ENCODE measurements around the gene ZNF785.
"Not testable (repeated sequence)": the region's sequence is repeated elsewhere in the genome, so short reads cannot be mapped to it uniquely, and the experiment has no call there.

Gene ZNF785

DNA sequence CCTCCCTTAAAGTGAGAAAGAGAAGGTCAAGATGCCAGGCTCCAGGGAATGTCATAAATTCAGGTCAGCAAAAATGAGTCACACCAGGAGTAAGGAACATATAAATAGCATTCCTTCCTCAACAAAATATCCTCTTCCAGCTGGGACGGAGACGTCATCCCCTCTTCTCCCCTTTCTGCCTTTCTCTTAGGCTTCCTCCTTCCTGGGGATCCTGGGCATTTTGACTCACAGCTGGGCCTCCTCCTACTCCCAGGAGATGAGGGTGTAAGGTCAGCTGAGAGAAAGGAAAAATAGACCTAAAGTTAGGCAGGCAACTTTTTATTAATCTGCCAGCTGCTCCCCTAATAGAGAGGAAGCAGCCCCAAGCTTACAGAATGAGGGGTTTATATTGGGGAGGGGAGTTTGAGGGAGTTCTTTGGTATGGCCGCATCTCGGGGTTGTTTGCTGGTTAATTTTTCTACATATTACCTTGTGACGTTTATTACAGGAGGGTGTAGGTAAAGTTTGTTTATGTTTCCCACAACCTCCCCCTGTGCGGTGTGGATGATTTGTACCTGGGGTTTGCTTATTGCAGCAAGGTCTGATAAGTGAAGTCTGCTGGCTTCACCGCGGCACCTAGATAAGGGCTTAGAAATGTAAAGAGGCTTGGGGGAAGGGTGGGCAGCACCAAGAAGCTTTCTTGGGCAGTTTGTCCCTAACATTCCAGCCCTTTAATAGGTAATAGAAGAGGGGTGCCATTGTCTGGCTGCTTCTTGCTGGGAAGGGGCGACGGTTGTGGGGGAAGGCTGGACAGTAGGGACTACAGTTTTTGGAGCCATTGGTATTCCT lies 43.8 kb downstream of the ZNF785 start:
- in situ Hi-C loops (cut with HindIII; ENCODE audit: low sequenced_read_pairs): no loop called here

DNA sequence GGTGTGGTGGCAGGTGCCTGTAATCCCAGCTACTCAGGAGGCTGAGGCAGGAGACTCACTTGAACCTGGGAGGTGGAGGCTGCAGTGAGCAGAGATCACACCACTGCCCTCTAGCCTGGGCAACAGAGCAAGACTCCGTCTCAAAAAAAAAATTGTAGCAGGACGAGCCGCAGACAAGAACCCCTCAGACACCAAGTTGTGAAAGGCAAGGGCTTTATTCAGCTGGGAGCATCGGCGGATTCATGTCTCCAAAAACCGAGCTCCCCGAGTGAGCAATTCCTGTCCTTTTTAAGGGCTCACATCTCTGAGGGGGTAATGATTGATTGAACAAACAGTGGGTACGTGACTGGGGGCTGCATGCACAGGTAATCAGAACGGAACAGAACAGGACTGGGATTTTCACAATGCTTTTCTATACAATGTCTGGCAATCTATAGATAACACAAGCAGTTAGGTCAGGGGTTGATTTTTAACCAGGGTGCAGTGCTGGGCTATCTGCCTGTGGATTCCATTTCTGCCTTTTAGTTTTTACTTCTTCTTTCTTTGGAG lies 44.5 kb downstream of the ZNF785 start:
- in situ Hi-C loops (cut with HindIII; ENCODE audit: low sequenced_read_pairs): not testable (repeated sequence)

DNA sequence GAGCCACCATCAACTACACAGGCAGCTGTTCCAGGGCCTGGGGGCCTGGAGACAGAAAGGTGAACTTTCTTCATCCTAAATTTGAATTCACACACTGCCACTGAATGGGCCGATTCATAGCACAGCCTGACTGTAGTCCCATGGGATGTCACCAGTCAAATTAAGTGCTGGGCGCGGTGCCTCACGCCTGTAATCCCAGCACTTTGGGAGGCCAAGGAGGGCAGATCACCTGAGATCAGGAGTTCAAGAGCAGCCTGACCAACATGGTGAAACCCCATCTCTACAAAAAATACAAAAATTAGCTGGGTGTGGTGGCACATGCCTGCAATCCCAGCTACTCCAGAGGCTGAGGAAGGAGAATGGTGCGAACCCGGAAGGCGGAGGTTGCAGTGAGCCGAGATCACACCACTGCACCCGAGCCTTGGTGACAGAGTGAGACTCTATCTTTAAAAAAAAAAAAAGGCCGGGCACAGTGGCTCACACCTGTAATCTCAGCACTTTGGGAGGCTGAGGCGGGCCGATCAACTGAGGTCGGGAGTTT lies 45.4 kb downstream of the ZNF785 start:
- in situ Hi-C loops (cut with HindIII; ENCODE audit: low sequenced_read_pairs): not testable (repeated sequence)

DNA sequence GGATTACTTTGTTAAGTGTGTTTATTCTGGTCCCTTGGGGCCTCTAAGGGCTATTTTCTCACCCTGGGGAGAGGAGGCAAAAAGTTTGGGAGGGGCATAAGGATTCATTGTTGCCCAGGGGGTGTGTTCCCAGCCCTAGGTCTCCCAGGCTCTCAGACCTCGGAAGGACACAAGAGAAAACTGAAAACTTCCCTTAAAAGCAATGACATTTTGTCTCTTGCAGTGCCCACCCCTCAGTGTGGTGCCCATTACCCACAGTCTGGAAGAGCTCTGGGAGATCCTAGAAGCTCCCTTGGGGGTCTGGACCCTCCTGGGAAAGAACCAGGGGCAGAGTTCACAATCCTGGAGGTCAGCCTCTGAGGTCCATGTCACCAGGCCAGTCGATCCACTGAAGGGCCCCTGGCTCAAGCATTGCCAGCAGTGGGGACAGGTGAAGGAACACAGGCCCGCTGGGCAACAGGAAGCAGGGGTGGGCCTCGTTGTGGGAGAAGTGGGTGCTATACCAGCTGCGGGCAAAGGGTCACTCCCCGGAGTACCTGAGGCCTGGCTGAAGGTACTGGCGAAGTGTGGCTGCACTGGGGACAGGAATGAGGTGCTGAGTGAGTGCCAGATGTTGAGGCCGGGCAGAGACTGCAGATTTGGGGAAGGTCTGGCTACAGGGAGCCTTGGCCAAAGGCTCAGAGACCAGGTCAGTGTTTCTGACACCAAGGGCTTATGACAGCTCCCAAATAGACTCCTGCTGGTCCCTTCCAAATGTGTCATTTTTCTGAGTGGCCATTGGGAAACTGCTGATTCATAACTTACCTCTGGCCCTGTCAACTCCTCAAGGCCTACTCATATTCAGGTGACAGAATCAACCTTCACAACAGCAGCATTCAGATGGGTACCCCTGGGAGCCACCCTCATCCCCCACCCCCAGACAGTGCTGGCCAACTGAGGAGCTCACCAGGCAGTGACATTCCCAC lies 46.2 kb downstream of the ZNF785 start:
- in situ Hi-C loops (cut with HindIII; ENCODE audit: low sequenced_read_pairs): no loop called here

DNA sequence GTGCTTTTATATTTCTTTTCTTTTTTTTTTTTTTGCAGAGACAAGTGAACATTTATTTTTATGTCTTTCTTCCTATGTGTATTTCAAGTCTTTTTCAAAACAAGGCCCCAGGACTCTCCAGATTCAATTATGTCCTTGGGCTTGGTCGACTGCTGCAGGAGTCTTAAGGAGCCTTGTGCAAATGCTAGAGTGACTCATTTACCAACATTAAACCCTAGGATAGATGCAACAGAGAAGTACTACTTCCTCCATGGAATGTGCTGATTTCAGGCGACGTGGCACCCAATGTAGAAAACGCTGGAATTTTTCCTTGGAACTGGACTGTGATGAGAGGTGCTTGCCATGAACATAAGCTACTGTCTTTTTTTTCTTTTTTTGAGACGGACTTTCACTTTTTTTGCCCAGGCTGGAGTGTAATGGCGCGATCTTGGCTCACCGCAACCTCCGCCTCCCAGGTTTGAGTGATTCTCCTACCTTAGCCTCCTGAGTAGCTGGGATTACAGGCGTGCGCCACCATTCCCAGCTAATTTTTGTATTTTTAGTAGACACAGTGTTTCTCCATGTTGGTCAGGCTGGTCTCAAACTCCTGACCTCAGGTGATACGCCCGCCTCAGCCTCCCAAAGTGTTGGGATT lies 49.0 kb downstream of the ZNF785 start:
- in situ Hi-C loops (cut with HindIII; ENCODE audit: low sequenced_read_pairs): not testable (repeated sequence)

DNA sequence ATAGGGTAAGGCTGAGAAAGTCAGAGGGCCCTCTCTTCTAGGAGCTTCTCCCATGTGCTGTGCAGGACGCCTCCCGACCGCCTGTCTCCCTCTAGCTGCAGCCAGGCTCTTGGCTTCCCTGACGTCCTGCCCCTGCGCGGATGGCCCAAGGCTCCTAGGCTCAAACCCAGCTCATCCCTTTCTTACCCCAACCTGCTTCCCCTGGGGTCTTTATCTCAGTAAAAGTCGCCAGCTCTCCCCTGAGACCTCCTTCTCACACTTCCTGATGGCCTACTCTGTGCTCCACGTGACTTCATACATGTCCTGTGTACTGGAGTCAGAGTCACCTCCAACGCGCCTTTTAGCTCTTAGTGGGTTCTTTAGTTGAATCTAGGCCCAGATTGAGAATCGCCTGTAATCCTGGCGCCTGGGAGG lies 49.7 kb downstream of the ZNF785 start:
- in situ Hi-C loops (cut with HindIII; ENCODE audit: low sequenced_read_pairs): no loop called here

DNA sequence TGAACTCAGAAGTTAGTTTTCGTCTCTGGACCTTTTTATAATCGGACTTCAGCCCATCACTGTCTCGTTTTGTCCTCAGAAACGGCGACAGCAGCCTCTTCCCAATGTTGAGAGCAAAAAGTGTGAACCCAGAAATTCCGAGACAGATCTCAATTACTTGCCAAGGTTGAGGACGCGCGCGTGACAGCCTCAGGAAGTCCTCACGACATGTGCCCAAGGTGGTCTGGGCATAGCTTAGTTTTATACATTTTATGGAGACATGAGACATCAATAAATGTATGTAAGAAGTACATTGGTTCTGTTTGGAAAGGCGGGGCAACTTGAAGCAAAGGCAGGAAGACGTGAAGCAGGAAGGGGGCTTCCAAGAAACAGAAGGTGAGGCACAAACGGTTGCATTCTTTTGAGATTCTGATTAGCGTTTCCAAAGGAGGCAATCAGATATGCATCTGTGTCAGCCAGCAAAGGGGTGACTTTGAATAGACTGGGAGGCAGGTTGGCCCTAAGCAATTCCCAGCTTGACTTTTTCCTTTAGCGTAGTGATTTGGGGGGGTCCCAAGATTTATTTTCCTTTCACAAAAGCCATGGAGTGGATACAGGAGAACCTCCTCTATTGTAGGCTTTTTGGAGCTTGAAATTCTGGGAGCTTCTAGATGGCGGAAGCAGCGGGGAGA lies 50.3 kb downstream of the ZNF785 start:
- in situ Hi-C loops (cut with HindIII; ENCODE audit: low sequenced_read_pairs): no loop called here

DNA sequence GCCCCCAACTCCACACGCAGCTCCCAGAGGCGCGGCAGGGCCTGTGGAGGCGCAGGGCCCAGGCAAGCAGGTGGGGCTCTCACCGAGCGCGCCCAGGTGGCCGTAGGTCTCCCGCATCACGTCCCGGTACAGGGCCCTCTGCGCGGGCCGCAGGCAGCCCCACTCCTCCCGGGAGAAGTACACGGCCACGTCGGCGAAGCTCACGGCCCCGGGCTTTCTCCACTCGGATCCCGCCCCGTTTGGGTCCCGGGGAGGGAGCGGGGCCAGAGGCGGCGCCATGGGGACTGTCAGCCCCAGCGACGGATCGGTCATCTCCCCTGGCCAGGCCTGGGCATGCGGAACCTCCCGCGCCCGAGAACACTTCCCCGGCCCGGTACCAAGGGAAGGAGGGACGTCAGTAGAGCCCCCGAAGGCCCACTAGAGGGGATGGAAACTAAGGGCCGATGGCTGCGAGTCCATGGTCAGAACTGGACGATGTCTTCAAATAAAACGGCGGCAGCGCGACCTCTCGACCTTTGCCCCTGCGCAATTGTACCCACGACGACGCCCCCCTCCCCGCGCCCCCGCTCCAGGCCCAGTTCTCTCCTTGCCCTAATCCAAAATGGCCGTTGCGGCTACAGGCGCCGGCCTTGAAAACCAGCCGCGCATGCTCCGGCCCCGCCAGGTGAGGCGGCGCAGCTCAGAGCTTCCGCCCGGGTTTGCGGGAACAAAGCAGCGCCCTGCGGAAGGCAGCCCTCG lies 51.0 kb downstream of the ZNF785 start, which contains the start of gene ZNF747:
Gene ZNF747 (minus strand): TSS at position 491 of the 738 bp plus-strand sequence. CDS start 179 bp downstream, at position 312.
- in situ Hi-C loops (cut with HindIII; ENCODE audit: low sequenced_read_pairs): no loop called here

DNA sequence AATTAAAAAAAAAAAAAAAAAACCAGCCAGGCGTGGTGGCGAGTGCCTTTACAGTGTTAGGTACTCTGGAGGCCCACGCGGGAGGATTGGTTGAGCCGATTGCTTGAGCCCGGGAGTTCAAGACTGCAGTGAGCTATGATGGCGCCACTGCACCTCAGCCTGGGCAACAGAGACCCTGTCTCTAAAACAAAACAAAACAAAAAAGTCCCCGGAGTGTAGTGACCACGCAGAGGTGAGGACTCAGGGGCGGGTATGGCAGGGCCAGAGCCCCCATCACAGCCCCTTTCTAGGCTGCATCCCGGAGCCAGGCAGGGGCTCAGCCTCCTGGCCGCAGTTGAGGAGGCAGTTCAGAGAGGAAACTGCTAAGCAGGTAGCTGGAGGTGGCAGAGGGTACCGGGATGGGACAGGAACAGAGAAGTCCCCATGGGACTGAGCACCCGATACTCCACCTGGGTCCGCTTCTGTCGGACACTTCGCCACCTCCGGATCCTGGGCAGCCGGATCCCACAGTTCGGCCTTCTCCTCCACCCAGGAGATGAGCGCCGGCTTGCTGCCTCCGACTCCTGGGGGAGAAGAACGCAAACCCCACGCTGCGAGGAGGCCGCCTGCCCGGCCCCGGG lies 51.6 kb downstream of the ZNF785 start:
- in situ Hi-C loops (cut with HindIII; ENCODE audit: low sequenced_read_pairs): no loop called here

DNA sequence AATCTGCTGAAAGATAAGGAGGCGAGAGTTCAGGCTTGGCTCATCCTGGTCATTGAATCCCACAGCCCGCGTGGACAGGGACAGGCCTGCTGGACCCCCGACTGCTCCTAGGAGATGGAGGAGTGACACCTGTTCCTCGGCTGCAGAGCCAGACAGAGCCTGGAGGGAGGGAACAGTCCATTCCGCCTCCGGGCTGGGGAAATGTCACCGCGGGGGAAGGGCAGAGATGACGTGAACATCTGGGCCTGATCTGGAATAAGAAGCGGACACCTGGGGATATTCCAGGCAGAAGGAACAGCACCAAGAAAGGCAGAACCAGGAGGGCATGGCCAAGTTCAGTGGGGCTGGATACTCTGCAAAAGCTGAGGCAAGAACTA lies 52.4 kb downstream of the ZNF785 start:
- in situ Hi-C loops (cut with HindIII; ENCODE audit: low sequenced_read_pairs): no loop called here

DNA sequence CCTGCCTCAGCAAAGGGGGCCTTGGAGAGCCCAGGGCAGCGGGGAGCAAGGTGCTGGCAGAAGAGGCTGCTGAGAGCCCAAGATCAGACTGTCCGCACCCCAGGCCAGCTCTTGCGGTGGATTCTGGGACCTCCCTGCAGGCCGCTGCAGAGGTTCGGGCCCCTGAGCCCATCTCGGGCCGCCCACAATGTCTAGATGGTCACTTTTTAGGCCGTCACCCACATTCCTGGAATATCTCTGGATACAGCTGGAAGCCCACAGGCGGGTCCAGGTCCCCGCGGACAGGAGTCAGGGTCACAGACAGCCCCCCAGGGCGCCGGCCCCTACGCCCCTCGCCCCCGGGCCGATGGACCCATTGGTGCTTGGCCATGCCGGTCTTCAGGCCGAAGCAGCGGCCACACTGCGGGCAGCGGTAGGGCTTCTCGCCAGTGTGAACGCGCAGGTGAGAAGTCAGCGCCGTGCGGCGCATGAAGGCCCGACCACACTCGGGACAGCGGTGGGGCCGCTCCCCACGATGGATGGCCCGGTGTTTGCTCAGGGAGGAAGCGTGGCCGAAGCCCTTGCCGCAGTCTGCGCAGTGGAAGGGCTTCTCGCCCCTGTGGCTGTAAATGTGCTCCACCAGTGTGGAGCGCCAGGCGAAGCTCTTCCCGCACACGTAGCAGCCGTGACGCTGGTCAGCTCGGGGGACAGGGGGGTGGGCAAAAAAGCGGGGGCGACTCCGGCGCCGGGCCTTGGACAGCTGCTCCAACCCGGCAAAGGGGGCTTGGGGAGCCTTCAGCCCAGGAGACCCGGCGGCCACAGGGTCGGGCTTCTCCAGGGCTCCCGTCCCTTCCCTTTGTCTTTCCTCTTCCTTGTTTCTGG lies 53.0 kb downstream of the ZNF785 start:
- in situ Hi-C loops (cut with HindIII; ENCODE audit: low sequenced_read_pairs): no loop called here
